Esophagus (tissue), 2 donors: Measurements from ENCODE around the gene NR1H2. TPM values are rescaled to one million over a fixed set of nuclear protein-coding genes. Genes with fewer than 3 reads are reported as not detected.

ENCODE experiments used
- H3K27ac ChIP-seq, 2 donors: one replicate each; pipeline ENCODE4 v1.5.1; 2013; ENCODE audit warnings: low read depth in 2 of 2, mild to moderate bottlenecking in 2 of 2, inconsistent platforms in 1 of 2, low read length in 1 of 2, moderate library complexity in 1 of 2
- H3K27me3 ChIP-seq, 2 donors: one replicate each; pipeline ENCODE4 v1.6.1; 2013; ENCODE audit warnings: low read length in 2 of 2, control low read depth in 1 of 2, mild to moderate bottlenecking in 1 of 2; ENCODE audit not compliant: insufficient read depth in 2 of 2, control insufficient read depth in 1 of 2
- H3K36me3 ChIP-seq, 2 donors: one replicate each; pipeline ENCODE4 v1.6.1; 2013; ENCODE audit warnings: low read length in 1 of 2; ENCODE audit not compliant: control insufficient read depth in 2 of 2, insufficient read depth in 2 of 2
- H3K4me1 ChIP-seq, 2 donors: one replicate each; pipeline ENCODE4 v1.6.1; 2013; ENCODE audit warnings: low read length in 1 of 2; ENCODE audit not compliant: control insufficient read depth in 2 of 2, insufficient read depth in 2 of 2
- H3K4me3 ChIP-seq, 2 donors: one replicate each; pipeline ENCODE4 v1.5.1; 2013; ENCODE audit warnings: low read length in 2 of 2, mild to moderate bottlenecking in 2 of 2, low read depth in 1 of 2, moderate library complexity in 1 of 2
- H3K9me3 ChIP-seq, 2 donors: one replicate each; pipeline ENCODE4 v1.6.1; 2013; ENCODE audit warnings: mild to moderate bottlenecking in 2 of 2, low read depth in 1 of 2, low read length in 1 of 2, moderate library complexity in 1 of 2; ENCODE audit not compliant: control insufficient read depth in 2 of 2, insufficient read depth in 1 of 2
- WGBS, 2 donors: extraction: QIAGEN DNeasy Blood & Tissue Kit; methylation state at CpG; one replicate each; pipeline ENCODE4 v1.1.7; 2013; 5-methylcytosine and 5-hydroxymethylcytosine counted together
- polyA plus RNA-seq, 2 donors: library from polyadenylated mRNA; stranded (reverse); fragments of 200-250 nt; gene quantifications; one replicate each; pipeline ENCODE4 v1.2.3, GENCODE V29; 2013
- donor health status: healthy with polysubstance abuse.
- donor health status: Bipolar disorder and iron deficiency.

NR1H2 gene
- polyA plus RNA-seq, 2 donors: 50.3 to 55.0 TPM

DNA sequence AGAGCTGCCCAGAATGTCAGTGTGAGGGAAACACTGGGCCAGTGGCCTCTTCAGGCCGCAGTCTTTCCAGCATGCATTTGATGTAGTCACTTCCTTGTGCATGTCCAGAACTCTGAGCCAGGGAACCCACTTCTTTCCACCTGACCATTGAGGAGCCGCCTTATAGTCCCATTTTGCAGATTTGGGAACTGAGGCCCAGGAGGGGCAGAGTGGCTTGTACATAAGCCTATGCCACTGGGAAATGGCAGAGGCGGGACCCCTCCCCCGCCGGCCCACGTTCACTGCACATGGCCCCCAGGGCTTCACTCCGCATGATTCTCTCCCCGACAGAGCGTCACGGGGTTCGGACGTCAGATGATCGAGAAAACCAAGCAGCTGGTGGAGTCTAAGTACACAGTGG, 36.8 kb downstream of the NR1H2 start:
- Histone ChIP-seq H3K4me3 (no peak overlapping the region), H3K9me3 (peaks cover 0 to 2% of the 10 kb centered on the region in 2 donors), H3K36me3 (peaks cover 0 to 15% of the 10 kb centered on the region in 2 donors), H3K4me1 (peaks cover 0 to 3% of the 10 kb centered on the region in 2 donors), H3K27ac (no peak overlapping the region), H3K27me3 (peaks cover 0 to under 1% of the 10 kb centered on the region in 2 donors)
- WGBS, 2 donors: 92 to 94% methylated on average over 13 of the region's 13 CpGs

DNA sequence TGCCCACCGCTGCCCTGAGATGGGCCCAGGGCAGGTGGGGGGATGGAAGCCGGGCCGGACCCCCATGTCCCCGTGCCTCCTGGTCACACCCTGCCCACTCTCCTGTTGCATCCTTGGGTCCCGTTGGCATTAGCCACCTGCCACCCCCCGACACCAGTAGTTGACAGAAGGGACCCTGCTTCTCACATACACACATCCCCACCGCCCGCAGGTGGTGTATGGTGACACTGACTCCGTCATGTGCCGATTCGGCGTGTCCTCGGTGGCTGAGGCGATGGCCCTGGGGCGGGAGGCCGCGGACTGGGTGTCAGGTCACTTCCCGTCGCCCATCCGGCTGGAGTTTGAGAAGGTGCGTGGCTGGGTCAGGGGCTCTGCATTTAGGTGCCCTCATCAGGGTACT, 37.3 kb downstream of the NR1H2 start:
- Histone ChIP-seq H3K36me3 (peaks cover 0 to 15% of the 10 kb centered on the region in 2 donors), H3K9me3 (peaks cover 0 to 2% of the 10 kb centered on the region in 2 donors), H3K27ac (no peak overlapping the region), H3K4me1 (peaks cover 0 to 3% of the 10 kb centered on the region in 2 donors), H3K27me3 (peaks cover 0 to 5% of the 10 kb centered on the region in 2 donors), H3K4me3 (no peak overlapping the region)
- 95 to 97% methylated on average over 21 of the region's 21 CpGs for WGBS, 2 donors

DNA sequence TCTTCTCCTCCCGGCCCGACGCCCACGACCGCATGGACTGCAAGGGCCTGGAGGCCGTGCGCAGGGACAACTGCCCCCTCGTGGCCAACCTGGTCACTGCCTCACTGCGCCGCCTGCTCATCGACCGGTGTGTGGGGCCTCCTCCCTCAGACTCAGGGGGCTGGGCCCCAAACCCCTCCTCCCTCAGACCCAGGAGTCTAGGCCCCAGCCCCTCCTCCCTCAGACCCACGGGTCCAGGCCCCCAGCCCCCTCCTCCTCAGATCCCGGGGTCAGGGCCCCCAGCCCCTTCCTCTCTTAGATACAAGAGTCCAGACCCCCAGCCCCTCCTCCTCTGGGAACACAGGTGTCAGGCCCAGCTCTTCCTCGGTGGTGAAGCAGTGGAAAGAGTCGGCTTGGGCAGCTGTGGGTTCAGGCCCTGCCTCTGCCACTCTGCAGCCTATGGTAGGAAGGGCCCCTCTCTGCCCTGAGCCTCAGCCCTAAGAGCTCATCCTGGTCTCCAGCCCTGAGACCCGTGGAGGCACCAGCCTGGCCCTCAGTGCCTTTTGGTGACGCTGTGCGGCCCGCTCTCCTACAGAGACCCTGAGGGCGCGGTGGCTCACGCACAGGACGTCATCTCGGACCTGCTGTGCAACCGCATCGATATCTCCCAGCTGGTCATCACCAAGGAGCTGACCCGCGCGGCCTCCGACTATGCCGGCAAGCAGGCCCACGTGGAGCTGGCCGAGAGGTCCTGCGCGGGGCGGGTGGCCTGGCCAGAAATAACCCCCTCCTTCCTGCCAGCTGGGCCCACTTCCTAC, 38.8 kb downstream of the NR1H2 start:
- Histone ChIP-seq H3K4me3 (no peak overlapping the region), H3K27me3 (peaks cover 0 to 12% of the 10 kb centered on the region in 2 donors), H3K36me3 (peaks cover 0 to under 1% of the 10 kb centered on the region in 2 donors), H3K9me3 (peaks cover 0 to 2% of the 10 kb centered on the region in 2 donors), H3K4me1 (peaks cover 0 to 3% of the 10 kb centered on the region in 2 donors), H3K27ac (no peak overlapping the region)
- WGBS, 2 donors: 50 to 57% methylated on average over 37 of the region's 37 CpGs

DNA sequence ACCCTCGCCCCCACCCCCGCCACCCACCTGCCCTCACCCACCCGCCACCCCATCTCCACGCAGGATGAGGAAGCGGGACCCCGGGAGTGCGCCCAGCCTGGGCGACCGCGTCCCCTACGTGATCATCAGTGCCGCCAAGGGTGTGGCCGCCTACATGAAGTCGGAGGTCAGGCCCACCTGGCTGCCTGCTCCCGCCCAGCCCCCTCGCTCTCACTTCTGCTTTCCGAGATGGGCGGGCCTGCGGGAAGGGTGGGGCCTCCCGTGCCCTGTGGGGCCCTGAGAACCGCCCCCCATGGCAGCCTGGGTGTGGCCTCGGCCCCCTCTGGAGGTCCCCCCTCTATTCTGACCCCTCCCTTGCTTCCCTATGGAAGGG, 39.4 kb downstream of the NR1H2 start:
- peaks cover 0 to 2% of the 10 kb centered on the region in 2 donors for H3K9me3 ChIP-seq
- WGBS, 2 donors: 76 to 80% methylated on average over 16 to 22 of the region's 22 CpGs
- H3K4me3 ChIP-seq: no peak overlapping the region
- H3K27me3 ChIP-seq: peaks cover 0 to 12% of the 10 kb centered on the region in 2 donors
- no peaks in the 10 kb centered on the region for H3K36me3 ChIP-seq
- peaks cover 0 to 3% of the 10 kb centered on the region in 2 donors for H3K4me1 ChIP-seq
- no peak overlapping the region for H3K27ac ChIP-seq

DNA sequence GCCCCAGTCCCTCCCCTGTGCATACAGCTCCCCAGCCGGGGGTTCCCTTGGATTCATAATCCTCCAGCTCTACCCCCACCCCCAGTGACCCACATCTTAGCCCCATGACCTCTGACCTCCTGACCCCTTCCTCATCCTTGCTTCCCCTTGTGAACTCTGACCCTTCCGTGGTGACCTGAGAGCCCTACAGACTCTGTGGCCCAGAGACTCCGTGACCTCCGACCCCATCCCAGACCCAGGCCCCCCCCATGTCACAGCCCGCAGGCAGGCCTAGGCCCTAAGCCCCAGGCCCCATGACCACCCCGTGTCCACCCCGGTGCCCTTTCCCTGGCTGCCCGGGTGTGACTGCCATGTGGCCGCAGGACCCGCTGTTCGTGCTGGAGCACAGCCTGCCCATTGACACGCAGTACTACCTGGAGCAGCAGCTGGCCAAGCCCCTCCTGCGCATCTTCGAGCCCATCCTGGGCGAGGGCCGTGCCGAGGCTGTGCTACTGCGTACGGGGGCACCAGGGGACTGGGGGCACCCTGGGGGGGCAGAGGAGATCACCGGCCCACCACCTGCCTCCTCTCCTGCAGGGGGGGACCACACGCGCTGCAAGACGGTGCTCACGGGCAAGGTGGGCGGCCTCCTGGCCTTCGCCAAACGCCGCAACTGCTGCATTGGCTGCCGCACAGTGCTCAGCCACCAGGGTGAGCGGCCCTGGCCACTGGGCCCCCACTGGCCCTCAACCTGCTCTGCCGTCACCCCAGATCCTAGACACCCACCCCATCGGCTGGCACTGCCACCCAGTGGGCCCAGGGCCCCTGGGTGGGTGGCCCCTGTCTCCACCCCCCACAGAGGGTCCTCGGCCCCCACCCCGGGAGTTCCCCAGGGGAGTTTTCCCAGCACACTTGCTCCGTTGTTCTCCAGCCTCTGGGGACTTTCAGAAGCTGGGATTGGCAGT, 40.0 kb downstream of the NR1H2 start:
- H3K4me3 ChIP-seq: no peak overlapping the region
- no peak overlapping the region for H3K27ac ChIP-seq
- peaks cover 0 to 3% of the 10 kb centered on the region in 2 donors for H3K4me1 ChIP-seq
- H3K27me3 ChIP-seq: peaks cover 0 to 12% of the 10 kb centered on the region in 2 donors
- 83 to 84% methylated on average over 35 of the region's 35 CpGs for WGBS, 2 donors
- no peaks in the 10 kb centered on the region for H3K36me3 ChIP-seq
- no peaks in the 10 kb centered on the region for H3K9me3 ChIP-seq

DNA sequence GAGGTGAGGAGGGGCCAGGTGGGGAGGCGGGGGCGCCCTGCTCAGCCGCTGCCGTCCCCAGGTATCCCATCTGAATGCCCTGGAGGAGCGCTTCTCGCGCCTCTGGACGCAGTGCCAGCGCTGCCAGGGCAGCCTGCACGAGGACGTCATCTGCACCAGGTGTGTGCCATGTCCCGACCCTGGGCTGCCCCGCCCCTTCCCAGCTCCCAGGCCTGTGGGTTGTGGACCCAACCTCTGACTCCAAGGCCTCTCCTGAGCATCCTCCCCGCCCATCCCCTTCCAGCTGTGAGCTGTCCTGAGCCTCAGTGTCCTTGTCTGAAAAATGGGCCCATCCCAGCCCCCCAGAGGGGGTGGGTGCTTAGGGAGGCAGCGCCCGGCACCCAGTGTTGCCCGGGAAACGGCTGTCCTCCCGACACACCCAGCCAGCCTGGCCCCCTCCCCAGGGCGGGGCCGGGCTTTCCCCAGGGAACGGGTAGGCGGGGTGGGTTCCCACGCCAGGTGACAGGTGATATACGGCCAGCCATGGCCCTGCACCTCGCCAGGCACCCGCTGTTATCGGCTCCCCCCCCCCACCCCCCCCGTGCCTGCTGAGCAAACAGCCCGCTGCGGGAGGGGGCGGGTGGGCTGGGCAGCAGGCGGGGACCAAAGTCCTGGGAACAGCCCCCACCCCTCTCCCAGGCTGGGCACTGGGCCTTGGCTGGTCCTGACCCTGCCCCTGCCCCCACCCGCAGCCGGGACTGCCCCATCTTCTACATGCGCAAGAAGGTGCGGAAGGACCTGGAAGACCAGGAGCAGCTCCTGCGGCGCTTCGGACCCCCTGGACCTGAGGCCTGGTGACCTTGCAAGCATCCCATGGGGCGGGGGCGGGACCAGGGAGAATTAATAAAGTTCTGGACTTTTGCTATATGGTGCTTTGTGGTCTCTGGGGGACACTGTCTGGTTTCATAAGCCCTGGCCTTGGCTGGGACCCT, 41.1 kb downstream of the NR1H2 start:
- Histone ChIP-seq H3K36me3 (no peaks in the 10 kb centered on the region), H3K27me3 (peaks cover 0 to 12% of the 10 kb centered on the region in 2 donors), H3K27ac (no peak overlapping the region), H3K4me3 (no peak overlapping the region), H3K9me3 (no peaks in the 10 kb centered on the region), H3K4me1 (peaks cover 0 to 3% of the 10 kb centered on the region in 2 donors)
- WGBS, 2 donors: 47 to 51% methylated on average over 38 to 42 of the region's 42 CpGs

DNA sequence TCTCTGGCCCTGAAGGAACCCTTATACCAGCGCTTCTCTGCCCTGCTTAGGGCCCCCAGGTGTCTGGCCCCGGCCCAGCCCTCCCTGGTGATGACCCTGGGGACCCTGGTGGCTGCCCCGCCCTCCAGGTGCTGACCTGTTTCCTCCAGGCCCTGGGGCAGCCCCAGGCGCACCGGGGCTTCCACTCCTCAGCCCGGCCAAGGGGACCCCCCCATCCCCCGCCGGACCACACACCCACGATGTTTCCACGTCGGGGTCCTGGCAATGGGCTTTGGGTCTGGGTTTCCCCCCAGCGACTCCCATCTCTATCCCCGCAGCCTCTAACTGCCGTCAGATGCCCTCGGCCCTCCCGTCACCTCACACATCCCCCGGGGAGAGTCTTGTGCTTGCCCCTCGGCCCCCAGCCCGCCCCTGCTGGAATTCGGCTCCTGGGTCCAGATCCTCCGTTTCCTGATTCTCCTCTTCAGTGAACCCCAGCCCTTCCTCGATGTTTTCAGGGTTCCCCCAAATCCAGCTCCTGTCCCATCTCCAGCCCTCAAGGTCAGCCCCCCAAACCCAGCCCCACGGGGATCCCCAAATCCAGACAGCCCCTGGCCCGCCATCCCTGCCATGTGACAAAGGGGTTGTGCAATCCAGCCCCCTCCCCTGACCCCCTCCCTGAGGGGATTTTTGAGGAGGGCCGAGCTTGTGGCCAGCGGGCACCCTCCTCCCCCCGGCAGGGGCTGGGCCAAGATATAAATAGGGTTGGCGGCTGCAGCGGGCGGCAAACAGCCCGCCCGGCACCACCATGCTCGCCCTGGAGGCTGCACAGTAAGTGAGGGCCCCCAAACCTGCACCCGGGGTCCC, 42.1 kb downstream of the NR1H2 start, which contains the start of gene SPIB:
Gene SPIB, plus strand, starts transcription at position 763 of the 846 bp plus-strand sequence. Its CDS starts 25 bp downstream, at position 788.
- Histone ChIP-seq H3K36me3 (no peaks in the 10 kb centered on the region), H3K4me3 (no peak within 1 kb of the TSS), H3K4me1 (peaks cover 0 to 3% of the 10 kb centered on the region in 2 donors), H3K27ac (no peak within 1 kb of the TSS), H3K9me3 (no peaks in the 10 kb centered on the region), H3K27me3 (peaks cover 0 to 12% of the 10 kb centered on the region in 2 donors)
- 18 to 19% methylated on average over 31 to 34 of the region's 34 CpGs for WGBS, 2 donors

DNA sequence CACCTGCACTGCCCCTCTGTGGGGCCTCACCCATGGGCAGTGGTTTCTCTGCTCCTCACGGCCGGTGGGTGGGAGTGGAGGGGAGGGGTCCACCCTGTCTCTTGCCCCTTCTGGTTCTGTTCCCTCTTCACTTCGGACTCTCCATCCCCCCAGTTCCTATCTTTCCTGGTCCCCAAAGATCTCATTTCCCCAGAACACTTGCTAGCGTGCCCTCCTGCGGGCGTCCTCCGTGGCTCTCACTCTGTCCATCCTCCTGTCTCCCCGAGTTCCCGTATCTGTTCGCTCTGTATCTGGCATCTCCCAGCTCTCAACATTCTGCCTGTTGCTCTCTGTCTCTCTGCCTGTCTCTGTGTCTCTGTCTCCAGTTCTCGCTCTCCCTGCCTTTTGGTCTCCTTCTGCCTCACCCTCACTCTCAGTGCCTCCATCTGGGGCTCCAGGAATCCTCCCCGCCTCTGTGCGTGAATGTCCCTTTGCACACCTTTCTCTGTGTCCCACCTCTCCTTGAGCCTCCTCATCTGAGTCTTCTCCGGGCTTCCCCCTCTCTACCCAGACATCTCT, 42.8 kb downstream of the NR1H2 start:
- Histone ChIP-seq H3K27ac (no peak overlapping the region), H3K27me3 (peaks cover 0 to 12% of the 10 kb centered on the region in 2 donors), H3K36me3 (no peaks in the 10 kb centered on the region), H3K9me3 (no peaks in the 10 kb centered on the region), H3K4me3 (no peak overlapping the region), H3K4me1 (peaks cover 0 to 3% of the 10 kb centered on the region in 2 donors)
- WGBS, 2 donors: 7 to 14% methylated on average over 14 of the region's 14 CpGs
